Heart left ventricle (tissue), 16 donors: ENCODE measurements around the gene GRIN2D. TPM values are rescaled to one million over a fixed set of nuclear protein-coding genes. Genes with fewer than 3 reads are reported as not detected.

Experiments used
- ATAC-seq, 4 donors: fragments of 200-7000 bp; cut with Tn5 transposase; one replicate each; pipeline ENCODE4 v1.9.1; 2020 to 2022; ENCODE audit warnings: moderate library complexity in 4 of 4, mild to moderate bottlenecking in 3 of 4, moderate number of reproducible peaks in 1 of 4
- DNase-seq, 5 donors: peaks; one replicate each; pipeline ENCODE4 v3.0.0-alpha.2; 2020
- H3K27ac ChIP-seq, 12 donors: fragments of 200-600 bp; sonication (generic) in 4 of 12; one replicate each; pipeline versions ENCODE4 v1.5.0 to v1.8.0; 2016 to 2022; ENCODE audit warnings: mild to moderate bottlenecking in 2 of 12
- H3K27me3 ChIP-seq, 9 donors: fragments of 200-600 bp; sonication (generic) in 2 of 9; one replicate each; pipeline versions ENCODE4 v1.5.1 to v1.8.0; 2016 to 2022; ENCODE audit warnings: mild to moderate bottlenecking in 3 of 9
- H3K36me3 ChIP-seq, 9 donors: fragments of 200-600 bp; sonication (generic) in 2 of 9; one replicate each; pipeline versions ENCODE4 v1.5.0 to v1.8.0; 2018 to 2022; ENCODE audit warnings: mild to moderate bottlenecking in 2 of 9
- H3K4me1 ChIP-seq, 12 donors: fragments of 200-600 bp; sonication (generic) in 4 of 12; one replicate each; pipeline versions ENCODE4 v1.5.0 to v1.8.0; 2016 to 2022; ENCODE audit warnings: mild to moderate bottlenecking in 3 of 12
- H3K4me3 ChIP-seq, 12 donors: fragments of 200-600 bp; sonication (generic) in 4 of 12; one replicate each; pipeline versions ENCODE4 v1.5.0 to v1.8.0; 2017 to 2022; ENCODE audit warnings: mild to moderate bottlenecking in 9 of 12, moderate library complexity in 4 of 12
- H3K9me3 ChIP-seq, 12 donors: fragments of 200-600 bp; sonication (generic) in 4 of 12; one replicate each; pipeline versions ENCODE4 v1.5.0 to v1.8.0; 2016 to 2022; ENCODE audit warnings: mild to moderate bottlenecking in 1 of 12
- POLR2A ChIP-seq, 2 donors: fragments of 450-650 bp; IDR thresholded peaks; one replicate each; pipeline ENCODE4 v1.6.1; 2017; ENCODE audit warnings: antibody characterized with exemption in 2 of 2, mild to moderate bottlenecking in 2 of 2, moderate library complexity in 2 of 2
- WGBS, 4 donors: extraction: QIAGEN DNeasy Blood & Tissue Kit in 2 of 4; methylation state at CpG; one replicate each; pipeline versions ENCODE4 v1.1.5 to v1.1.7; 2013 to 2018; 5-methylcytosine and 5-hydroxymethylcytosine counted together
- intact Hi-C, 10 donors: fragments of 100-400 bp; cut with DNase I; formaldehyde crosslinking; loops; one replicate each; pipeline versions ENCODE4 v1.11.1 to v1.14.2; 2022
- polyA plus RNA-seq, 2 donors: library from polyadenylated mRNA; stranded (reverse); fragments of 200-250 nt; gene quantifications; one replicate each; pipeline ENCODE4 v1.2.3, GENCODE V29; 2013
- total RNA-seq, 9 donors: library from RNA; depleted of rRNA in 2 of 9; stranded (reverse); fragments of >200 nt in 2 of 9; fragmentation: NEBNext Ultra II Directional in 3 of 9; extraction: Animal tissue kit (Norgen Biotek cat#: 25700) in 3 of 9; gene quantifications; one replicate each; pipeline versions ENCODE4 v1.1.0 to v1.2.4, GENCODE V29; 2016 to 2023
- TF ChIP-seq, protein P1 (sequence below), 12 donors: fragments of 200-600 bp; sonication (generic) in 4 of 12; IDR thresholded peaks; one replicate each; pipeline versions ENCODE4 v1.5.0 to v1.8.0; 2018 to 2022; ENCODE audit warnings: antibody characterized with exemption in 12 of 12, mild to moderate bottlenecking in 5 of 12
- donor health status: ischemic (EF 13 %, LVEDD 7.1; RV severe dilation, severe dysfunction).
- donor health status: healthy with polysubstance abuse.
- donor health status: DM: no; HTN: yes; CAD: no.
- donor health status: DM: no; HTN: no; CAD: no.
- donor health status: ischemic (EF 25% LVEDD 6.9; RV normal size, moderate dysfunction).
- donor health status: ischemic (EF 25% LVEDD 5.7; RV mildly dilated, moderate dysfunction).
- donor health status: healthy.
- donor health status: DM: yes; HTN: yes; CAD: no.
- donor health status: ischemic (EF 35%, LVEDD 5.7; RV mildly dilated, moderate dysfunction).
- donor health status: nonischemic (EF 11% LVEDD 7.7; RV severe dilation, severe dysfunction).
- donor health status: DM: yes; HTN: yes; CAD: no.
- donor health status: PGD.
- donor health status: ischemic (EF 29% LVEDD 5.4; RV normal size, mild dysfunction).
- donor health status: nonischemic (EF 23%, LVEDD 6.1; RV moderate dilation, normal function).

GRIN2D gene
- total and polyA plus RNA-seq, 11 donors = 0.14 to 1.6 (median 0.19) TPM

- TF ChIP-seq, protein P1, sequence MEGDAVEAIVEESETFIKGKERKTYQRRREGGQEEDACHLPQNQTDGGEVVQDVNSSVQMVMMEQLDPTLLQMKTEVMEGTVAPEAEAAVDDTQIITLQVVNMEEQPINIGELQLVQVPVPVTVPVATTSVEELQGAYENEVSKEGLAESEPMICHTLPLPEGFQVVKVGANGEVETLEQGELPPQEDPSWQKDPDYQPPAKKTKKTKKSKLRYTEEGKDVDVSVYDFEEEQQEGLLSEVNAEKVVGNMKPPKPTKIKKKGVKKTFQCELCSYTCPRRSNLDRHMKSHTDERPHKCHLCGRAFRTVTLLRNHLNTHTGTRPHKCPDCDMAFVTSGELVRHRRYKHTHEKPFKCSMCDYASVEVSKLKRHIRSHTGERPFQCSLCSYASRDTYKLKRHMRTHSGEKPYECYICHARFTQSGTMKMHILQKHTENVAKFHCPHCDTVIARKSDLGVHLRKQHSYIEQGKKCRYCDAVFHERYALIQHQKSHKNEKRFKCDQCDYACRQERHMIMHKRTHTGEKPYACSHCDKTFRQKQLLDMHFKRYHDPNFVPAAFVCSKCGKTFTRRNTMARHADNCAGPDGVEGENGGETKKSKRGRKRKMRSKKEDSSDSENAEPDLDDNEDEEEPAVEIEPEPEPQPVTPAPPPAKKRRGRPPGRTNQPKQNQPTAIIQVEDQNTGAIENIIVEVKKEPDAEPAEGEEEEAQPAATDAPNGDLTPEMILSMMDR (IDR thresholded peaks at IDR 0.05) = no peak
- no peak for TF ChIP-seq POLR2A (IDR thresholded peaks at IDR 0.05)
- intact Hi-C loops = no loop called here
- Histone ChIP-seq H3K27me3 (no peaks in the 10 kb centered on the region), H3K4me3 (no peak overlapping the region), H3K27ac (no peak overlapping the region), H3K36me3 (peaks cover 0 to 5% (median 0%) of the 10 kb centered on the region in 9 donors), H3K9me3 (no peaks in the 10 kb centered on the region), H3K4me1 (no peaks in the 10 kb centered on the region)
- WGBS, 4 donors = 91 to 95% (median 93%) methylated on average over 15 of the region's 15 CpGs
- no peak for DNase-seq
- no peak for ATAC-seq
These were observed 39.0 kb upstream of the GRIN2D start for GRCh38 chr19:48354332-48354992.

DNA sequence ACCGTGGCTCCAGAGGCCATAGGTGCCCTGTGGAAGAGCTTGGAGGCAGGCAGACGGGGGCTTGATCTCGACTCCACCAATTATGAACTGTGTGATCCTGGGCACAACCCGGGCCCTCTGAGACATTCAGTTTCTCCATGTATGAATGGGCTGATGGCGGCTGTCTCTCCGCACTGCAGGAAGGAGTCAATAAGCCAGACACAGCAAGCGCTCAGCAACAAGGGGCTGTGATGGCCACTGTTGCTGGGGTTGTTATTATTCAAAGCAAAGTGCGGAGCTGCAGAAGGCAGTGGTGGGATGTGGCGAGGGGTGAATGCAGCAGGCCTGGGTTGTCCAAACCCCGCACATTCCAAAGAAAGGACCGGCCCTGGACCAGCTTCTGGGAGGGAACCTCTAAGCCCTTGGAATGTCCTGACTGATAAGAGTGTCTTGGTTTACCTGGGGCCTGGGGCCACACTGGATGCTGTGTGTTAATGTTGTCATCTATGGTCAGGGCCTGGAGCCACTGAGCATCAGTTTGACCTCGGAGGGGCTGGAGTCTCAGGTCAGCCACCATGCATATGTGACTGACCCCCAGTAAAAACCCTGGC lies 38.0 kb upstream of the GRIN2D start:
- Histone ChIP-seq H3K4me1 (no peaks in the 10 kb centered on the region), H3K27me3 (no peaks in the 10 kb centered on the region), H3K36me3 (peaks cover 0 to 12% (median 3%) of the 10 kb centered on the region in 9 donors), H3K27ac (no peak overlapping the region), H3K4me3 (no peak overlapping the region), H3K9me3 (no peaks in the 10 kb centered on the region)
- intact Hi-C loops = no loop called here
- WGBS, 4 donors = 83 to 92% (median 89%) methylated on average over 11 to 12 of the region's 12 CpGs
- ATAC-seq (no peak), DNase-seq (no peak)
- no peak for TF ChIP-seq POLR2A (IDR thresholded peaks at IDR 0.05)
- TF ChIP-seq, protein P1 (IDR thresholded peaks at IDR 0.05) = no peak

- ATAC-seq (no peak), DNase-seq (no peak)
- H3K4me3 ChIP-seq = no peak overlapping the region
- H3K27me3 ChIP-seq = no peaks in the 10 kb centered on the region
- WGBS, 4 donors = 96 to 98% (median 97%) methylated on average over 5 of the region's 5 CpGs
- H3K36me3 ChIP-seq = peaks cover 0 to 12% (median 3%) of the 10 kb centered on the region in 9 donors
- H3K9me3 ChIP-seq = no peaks in the 10 kb centered on the region
- TF ChIP-seq POLR2A (IDR thresholded peaks at IDR 0.05) = no peak
- TF ChIP-seq, protein P1 (IDR thresholded peaks at IDR 0.05) = no peak
- no peak overlapping the region for H3K27ac ChIP-seq
- H3K4me1 ChIP-seq = peaks cover 0 to 13% (median under 1%) of the 10 kb centered on the region in 12 donors
- intact Hi-C loops = no loop called here
These were observed 34.3 kb upstream of the GRIN2D start for GRCh38 chr19:48359123-48359522.

DNA sequence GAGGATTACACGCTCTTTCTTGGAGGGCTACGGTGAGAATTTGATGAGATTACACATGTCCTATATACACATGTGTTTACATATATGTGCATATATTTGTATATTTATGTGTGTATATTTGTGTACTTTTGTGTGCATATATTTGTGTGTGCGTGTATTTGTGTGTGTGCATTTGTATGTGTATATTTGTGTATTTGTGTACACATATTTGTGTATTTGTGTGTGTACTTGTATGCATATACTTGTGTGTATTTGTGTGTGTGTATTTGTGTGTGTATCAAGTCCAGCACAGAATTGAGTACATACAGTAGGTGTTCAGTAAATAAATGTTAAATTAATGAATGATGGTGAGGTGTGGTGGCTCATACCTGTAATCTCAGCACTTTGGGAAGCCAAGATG lies 31.6 kb upstream of the GRIN2D start:
- WGBS, 4 donors = 95 to 96% (median 96%) methylated on average over 3 of the region's 3 CpGs
- TF ChIP-seq, protein P1 (IDR thresholded peaks at IDR 0.05) = no peak
- TF ChIP-seq POLR2A (IDR thresholded peaks at IDR 0.05) = no peak
- Histone ChIP-seq H3K27ac (no peak overlapping the region), H3K9me3 (no peaks in the 10 kb centered on the region), H3K27me3 (no peaks in the 10 kb centered on the region), H3K4me3 (no peak overlapping the region), H3K36me3 (peaks cover 0 to 12% (median 3%) of the 10 kb centered on the region in 9 donors), H3K4me1 (peaks cover 0 to 18% (median 5%) of the 10 kb centered on the region in 12 donors)
- intact Hi-C loops = loop anchor here in 3 of 10 donors (5.0 kb wide), 1 partner anchor 40 kb away; a partner anchor contains a TSS
- DNase-seq = no peak
- ATAC-seq = no peak
